HFF-Myc (cell line): ENCODE data around the gene PPM1A.

ENCODE experiments used
- DNase-seq: peaks from one replicate; pipeline ENCODE4 v3.0.0-alpha.2; 2011; ENCODE audit warnings: low read depth; ENCODE audit errors: extremely low read depth
- H3K4me3 ChIP-seq: replicated peaks from 2 replicates; pipeline ENCODE4 v1.5.1; 2011; ENCODE audit warnings: low read depth, mild to moderate bottlenecking, control low read depth, low read length
- TF ChIP-seq, protein P1 (sequence below): IDR thresholded peaks from 2 replicates; pipeline ENCODE4 v1.5.1; 2012; ENCODE audit warnings: mild to moderate bottlenecking, low read depth, low read length, control low read depth; ENCODE audit errors: missing control alignments

The PPM1A gene

DNA sequence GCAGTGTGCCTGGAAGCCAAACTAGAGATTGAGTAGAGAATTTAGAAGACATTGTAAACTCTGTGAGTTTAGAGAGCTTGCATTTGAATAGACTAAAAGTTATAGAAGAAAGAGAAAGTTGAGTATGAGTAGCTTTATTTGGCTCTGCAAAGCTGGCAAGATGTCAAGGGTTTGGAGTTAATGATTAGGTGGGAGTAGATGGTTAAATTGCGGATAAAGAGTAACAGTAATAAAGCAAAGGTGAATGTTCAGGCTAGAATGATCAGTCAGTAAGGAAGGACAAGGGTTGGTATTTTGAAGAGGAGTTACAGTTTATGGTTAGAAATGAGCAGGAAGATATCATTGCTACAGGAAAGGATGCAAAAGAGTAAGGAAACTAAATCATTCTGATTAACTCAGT is 5.2 kb downstream of the PPM1A start:
- DNase-seq, result no peak
- no peak overlapping the region for H3K4me3 ChIP-seq
- TF ChIP-seq, protein P1, sequence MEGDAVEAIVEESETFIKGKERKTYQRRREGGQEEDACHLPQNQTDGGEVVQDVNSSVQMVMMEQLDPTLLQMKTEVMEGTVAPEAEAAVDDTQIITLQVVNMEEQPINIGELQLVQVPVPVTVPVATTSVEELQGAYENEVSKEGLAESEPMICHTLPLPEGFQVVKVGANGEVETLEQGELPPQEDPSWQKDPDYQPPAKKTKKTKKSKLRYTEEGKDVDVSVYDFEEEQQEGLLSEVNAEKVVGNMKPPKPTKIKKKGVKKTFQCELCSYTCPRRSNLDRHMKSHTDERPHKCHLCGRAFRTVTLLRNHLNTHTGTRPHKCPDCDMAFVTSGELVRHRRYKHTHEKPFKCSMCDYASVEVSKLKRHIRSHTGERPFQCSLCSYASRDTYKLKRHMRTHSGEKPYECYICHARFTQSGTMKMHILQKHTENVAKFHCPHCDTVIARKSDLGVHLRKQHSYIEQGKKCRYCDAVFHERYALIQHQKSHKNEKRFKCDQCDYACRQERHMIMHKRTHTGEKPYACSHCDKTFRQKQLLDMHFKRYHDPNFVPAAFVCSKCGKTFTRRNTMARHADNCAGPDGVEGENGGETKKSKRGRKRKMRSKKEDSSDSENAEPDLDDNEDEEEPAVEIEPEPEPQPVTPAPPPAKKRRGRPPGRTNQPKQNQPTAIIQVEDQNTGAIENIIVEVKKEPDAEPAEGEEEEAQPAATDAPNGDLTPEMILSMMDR, result no peak

GRCh38 chr14:60257865-60258264 is 8.8 kb downstream of the PPM1A start:
- DNase-seq, result no peak
- no peak overlapping the region for H3K4me3 ChIP-seq
- TF ChIP-seq, protein P1, result no peak

GRCh38 chr14:60265163-60265562 is 16.1 kb downstream of the PPM1A start:
- no peak for DNase-seq
- H3K4me3 ChIP-seq, result no peak overlapping the region
- TF ChIP-seq, protein P1, result no peak

DNA sequence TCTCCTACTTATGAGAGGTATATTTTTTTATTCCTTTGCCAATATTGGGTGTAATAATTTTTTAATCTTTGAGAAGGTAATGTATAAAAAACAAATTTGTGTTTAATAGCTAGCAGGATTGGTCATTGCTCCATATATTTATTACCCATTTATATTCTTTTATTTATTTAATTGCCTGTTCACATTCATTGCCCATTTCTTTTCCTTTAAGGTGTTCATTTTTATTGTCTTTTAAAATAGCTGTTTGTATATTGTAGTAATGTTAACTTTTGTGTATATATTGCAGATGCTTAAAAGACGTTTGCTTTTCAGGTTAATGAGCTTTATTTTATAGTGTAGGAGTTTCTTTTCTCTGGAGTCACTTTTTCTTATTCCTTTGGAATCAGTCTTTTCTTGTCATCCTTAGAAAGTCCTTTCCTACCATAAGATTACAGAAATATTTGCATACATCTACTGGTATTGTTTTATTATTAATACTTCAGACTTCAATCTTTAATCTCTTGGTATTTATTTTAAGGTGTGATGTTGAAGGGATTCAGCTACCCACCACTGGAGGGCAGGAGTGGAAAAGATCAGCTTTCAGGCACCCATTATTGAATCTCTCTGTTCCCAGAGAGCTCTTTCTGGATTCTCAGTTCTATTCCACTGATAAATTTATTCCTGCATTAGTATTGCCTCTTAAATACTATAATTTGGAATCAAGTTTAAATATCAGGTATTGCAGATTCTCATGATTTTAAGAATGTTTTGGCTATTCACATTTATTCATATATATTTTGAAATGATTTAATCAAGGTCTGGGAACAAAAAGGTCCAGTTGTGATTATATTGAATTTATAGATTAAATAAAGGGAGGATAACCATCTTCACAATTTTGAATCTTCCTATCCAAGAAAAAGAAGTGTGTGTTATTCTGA is 17.3 kb downstream of the PPM1A start:
- TF ChIP-seq, protein P1, result peak; percentile 38
- no peak overlapping the region for H3K4me3 ChIP-seq
- DNase-seq, result no peak

- no peak overlapping the region for H3K4me3 ChIP-seq
- TF ChIP-seq, protein P1, result no peak
- DNase-seq, result no peak
Measured at GRCh38 chr14:60272177-60272576, 23.2 kb downstream of the PPM1A start.

GRCh38 chr14:60273956-60274355 is 24.9 kb downstream of the PPM1A start:
- TF ChIP-seq, protein P1, result no peak
- DNase-seq, result no peak
- no peak overlapping the region for H3K4me3 ChIP-seq
